ENCODE measurements around the gene ATP2B2. TPM values are rescaled to one million over a fixed set of nuclear protein-coding genes. Genes with fewer than 3 reads are reported as not detected.

ATP2B2 gene
- total RNA-seq, 4 donors from 2014 or later: not detected

- intact Hi-C loops (cut with DNase I; ENCODE audit: low total_unique reads): no loop called here
- no peak overlapping the region for H3K4me3 ChIP-seq
- peaks cover 16% of the 10 kb centered on the region for H3K27me3 ChIP-seq
- no peaks in the 10 kb centered on the region for H3K36me3 ChIP-seq
- in situ Hi-C loops (cut with MboI; ENCODE audit: low pct_ligation_motif_present in 1 of 4, low pct_unique_long_range_greater_than_20kb in 1 of 4, low sequenced_read_pairs in 3 of 4): no loop called here
- WGBS, 2 donors (ENCODE audit: low coverage in 1 of 2): 47% methylated on average over 1 of the region's 1 CpG; no CpG with 5 or more reads in 1 of the 2 donors
- H3K4me1 ChIP-seq: no peaks in the 10 kb centered on the region
- no peaks in the 10 kb centered on the region for H3K9me3 ChIP-seq
- no peak for DNase-seq
- TF ChIP-seq POLR2A (IDR thresholded peaks at IDR 0.05) (no peak), POLR2AphosphoS5 (IDR thresholded peaks at IDR 0.05) (no peak), EP300 (IDR thresholded peaks at IDR 0.05; ENCODE audit: low read depth) (no peak), CTCF (IDR thresholded peaks at IDR 0.05) (no peak)
- H3K27ac ChIP-seq: no peak overlapping the region
These were observed 40.2 kb downstream of the ATP2B2 start for GRCh38 chr3:10465161-10465560.

DNA sequence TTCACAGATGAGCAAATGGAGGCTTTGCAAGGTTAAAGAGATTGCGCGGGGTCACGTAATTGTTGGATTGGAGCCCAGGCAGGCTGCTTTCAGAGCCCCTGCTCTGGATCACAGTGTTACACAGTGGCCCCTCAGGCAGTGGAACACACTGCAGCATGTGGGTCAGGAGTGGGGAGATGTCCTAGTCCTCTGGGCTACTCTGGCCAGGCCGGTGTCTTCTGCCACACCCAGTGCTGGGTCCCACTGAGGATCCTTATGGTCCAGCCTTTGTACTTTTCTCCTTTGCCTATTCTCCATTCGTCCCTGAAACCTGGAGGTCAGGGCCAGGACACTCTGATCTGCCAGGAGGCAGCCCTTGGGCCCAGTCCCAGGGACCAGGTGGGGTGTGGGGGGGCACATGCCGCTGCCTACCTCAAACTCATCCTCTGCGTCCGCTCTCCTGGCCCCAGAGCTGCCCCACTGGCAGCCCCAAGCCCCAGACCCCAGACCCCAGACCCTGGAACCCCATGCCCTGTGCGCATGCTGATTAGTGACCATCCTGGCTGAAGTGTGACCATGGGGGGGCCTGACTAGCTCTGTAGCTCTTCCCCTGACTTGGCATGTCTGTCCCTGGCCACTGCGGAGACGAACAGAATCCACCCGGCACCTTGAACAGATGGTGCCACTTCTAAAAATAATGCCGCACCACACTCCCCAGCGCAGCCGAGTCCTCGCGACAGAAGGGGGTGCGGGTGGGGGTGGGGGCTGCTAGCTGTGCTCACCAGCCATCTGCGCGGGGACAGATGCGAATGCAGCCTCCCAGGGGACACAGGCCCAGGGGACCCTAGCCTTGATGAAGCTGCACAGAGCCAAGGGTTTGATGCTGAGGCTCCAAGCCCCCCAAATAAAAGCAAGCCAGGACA is 41.6 kb downstream of the ATP2B2 start:
- H3K9me3 ChIP-seq: no peaks in the 10 kb centered on the region
- no peak for TF ChIP-seq POLR2AphosphoS5 (IDR thresholded peaks at IDR 0.05)
- no peak for TF ChIP-seq POLR2A (IDR thresholded peaks at IDR 0.05)
- no peak for TF ChIP-seq CTCF (IDR thresholded peaks at IDR 0.05)
- TF ChIP-seq EP300 (IDR thresholded peaks at IDR 0.05; ENCODE audit: low read depth): no peak
- intact Hi-C loops (cut with DNase I; ENCODE audit: low total_unique reads) (no loop called here), in situ Hi-C loops (cut with MboI; ENCODE audit: low pct_ligation_motif_present in 1 of 4, low pct_unique_long_range_greater_than_20kb in 1 of 4, low sequenced_read_pairs in 3 of 4) (no loop called here)
- H3K36me3 ChIP-seq: no peaks in the 10 kb centered on the region
- no peak for DNase-seq
- no peak overlapping the region for H3K4me3 ChIP-seq
- peaks cover 5% of the 10 kb centered on the region for H3K27me3 ChIP-seq
- H3K27ac ChIP-seq: no peak overlapping the region
- 79 to 80% methylated on average over 1 to 18 of the region's 21 CpGs for WGBS, 2 donors (ENCODE audit: low coverage in 1 of 2)
- no peaks in the 10 kb centered on the region for H3K4me1 ChIP-seq

DNA sequence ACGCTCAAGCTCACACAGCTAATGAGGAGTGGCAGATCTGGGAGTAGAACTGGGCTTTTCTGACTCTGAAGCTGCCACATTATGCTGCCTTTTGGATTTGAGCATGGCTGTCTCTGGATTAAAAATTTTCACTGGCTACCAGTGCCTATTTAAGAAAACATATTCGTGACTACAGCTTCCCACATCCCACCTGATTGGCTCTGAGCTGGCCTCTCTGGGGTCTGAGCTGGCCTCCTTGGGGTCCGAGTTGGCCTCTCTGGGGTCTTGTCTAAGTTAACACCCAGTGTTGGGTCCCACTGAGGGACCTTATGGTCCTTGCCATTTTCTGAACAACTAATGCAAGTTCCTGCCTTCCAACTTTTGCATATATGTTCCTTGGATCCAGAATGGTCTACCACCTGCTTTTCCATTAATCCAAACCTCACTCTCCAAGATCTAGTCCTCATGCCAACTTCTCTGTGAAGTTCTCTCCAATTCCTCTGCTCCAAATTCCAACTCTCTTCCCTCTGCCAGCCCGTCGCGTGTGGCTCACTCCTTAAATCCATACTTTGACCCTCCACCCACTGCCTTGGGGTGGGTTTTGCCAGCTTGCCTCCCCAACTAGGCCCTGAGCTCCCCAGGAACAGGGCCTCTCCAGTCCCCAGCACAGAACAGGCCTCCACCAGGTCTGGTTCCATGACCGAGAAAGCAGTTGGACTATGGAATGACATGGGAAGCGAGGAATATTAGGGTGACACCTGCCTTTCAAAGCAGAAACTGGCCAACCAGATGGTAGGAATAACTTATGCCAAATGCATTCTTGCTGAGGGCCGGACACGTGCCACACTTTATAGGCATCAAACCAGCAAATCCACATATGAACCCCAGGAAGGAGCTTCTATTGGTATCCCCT is 42.5 kb downstream of the ATP2B2 start:
- 64 to 78% methylated on average over 4 to 10 of the region's 10 CpGs for WGBS, 2 donors (ENCODE audit: low coverage in 1 of 2)
- Histone ChIP-seq H3K9me3 (no peaks in the 10 kb centered on the region), H3K27ac (no peak overlapping the region), H3K27me3 (no peaks in the 10 kb centered on the region), H3K36me3 (no peaks in the 10 kb centered on the region), H3K4me3 (no peak overlapping the region), H3K4me1 (no peaks in the 10 kb centered on the region)
- DNase-seq: no peak
- no peak for TF ChIP-seq POLR2A (IDR thresholded peaks at IDR 0.05)
- TF ChIP-seq EP300 (IDR thresholded peaks at IDR 0.05; ENCODE audit: low read depth): no peak
- no peak for TF ChIP-seq CTCF (IDR thresholded peaks at IDR 0.05)
- TF ChIP-seq POLR2AphosphoS5 (IDR thresholded peaks at IDR 0.05): no peak
- in situ Hi-C loops (cut with MboI; ENCODE audit: low pct_ligation_motif_present in 1 of 4, low pct_unique_long_range_greater_than_20kb in 1 of 4, low sequenced_read_pairs in 3 of 4) (no loop called here), intact Hi-C loops (cut with DNase I; ENCODE audit: low total_unique reads) (no loop called here)

DNA sequence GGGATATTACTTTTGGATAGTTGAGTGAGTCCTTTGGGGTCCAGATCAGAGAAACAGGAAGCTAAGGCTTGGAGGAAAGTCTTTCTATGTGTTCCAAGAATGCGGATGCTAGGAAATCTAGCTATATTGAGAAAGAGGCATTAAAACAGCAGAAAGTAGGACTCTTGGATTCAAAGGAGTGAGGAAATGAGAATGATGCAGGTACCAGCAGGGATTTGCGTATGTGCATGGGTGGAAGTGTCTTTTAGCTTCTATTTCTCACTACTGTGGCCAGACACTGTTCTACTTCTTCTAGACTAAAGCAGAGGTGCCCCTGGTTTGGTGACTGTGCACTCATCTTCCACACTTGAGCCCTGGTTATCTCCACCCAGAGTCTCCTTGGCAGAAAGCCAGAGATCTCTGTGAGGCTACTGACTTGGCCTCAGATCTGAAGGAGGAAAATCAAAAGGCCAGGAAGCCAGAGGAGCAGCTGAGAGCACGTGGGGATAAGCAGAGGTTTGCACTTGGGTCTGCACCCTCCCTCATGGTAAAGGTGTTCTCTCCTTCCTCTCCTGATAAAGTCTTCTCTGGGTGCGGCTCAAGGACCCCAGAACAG is 44.3 kb downstream of the ATP2B2 start:
- in situ Hi-C loops (cut with MboI; ENCODE audit: low pct_ligation_motif_present in 1 of 4, low pct_unique_long_range_greater_than_20kb in 1 of 4, low sequenced_read_pairs in 3 of 4) (no loop called here), intact Hi-C loops (cut with DNase I; ENCODE audit: low total_unique reads) (no loop called here)
- H3K9me3 ChIP-seq: no peaks in the 10 kb centered on the region
- H3K4me1 ChIP-seq: no peaks in the 10 kb centered on the region
- H3K4me3 ChIP-seq: no peak overlapping the region
- TF ChIP-seq POLR2A (IDR thresholded peaks at IDR 0.05): no peak
- TF ChIP-seq POLR2AphosphoS5 (IDR thresholded peaks at IDR 0.05): no peak
- TF ChIP-seq CTCF (IDR thresholded peaks at IDR 0.05): no peak
- TF ChIP-seq EP300 (IDR thresholded peaks at IDR 0.05; ENCODE audit: low read depth): no peak
- no peaks in the 10 kb centered on the region for H3K27me3 ChIP-seq
- no peak for DNase-seq
- 67 to 80% methylated on average over 1 to 4 of the region's 4 CpGs for WGBS, 2 donors (ENCODE audit: low coverage in 1 of 2)
- no peak overlapping the region for H3K27ac ChIP-seq
- no peaks in the 10 kb centered on the region for H3K36me3 ChIP-seq

All from transverse colon (tissue), 4 donors.